ENCODE measurements around the gene AUTS2. TPM values are rescaled to one million over a fixed set of nuclear protein-coding genes. Genes with fewer than 3 reads are reported as not detected.

The AUTS2 gene
- total and polyA plus RNA-seq, 2 experiments from 2014 or later = 32.0 to 91.0 TPM

- TF ChIP-seq REST (IDR thresholded peaks at IDR 0.05; ENCODE audit: unreplicated experiment) (no peak), ETS1 (IDR thresholded peaks at IDR 0.05) (no peak), ZNF114 (CRISPR knock-in tag; IDR thresholded peaks at IDR 0.05) (no peak), ZNF331 (CRISPR knock-in tag; IDR thresholded peaks at IDR 0.05; ENCODE audit: low read depth) (no peak), ZNF462 (CRISPR knock-in tag; IDR thresholded peaks at IDR 0.05) (no peak)
Observed at GRCh38 chr7:70051726-70052125, 453.5 kb downstream of the AUTS2 start (continued).

Data from GM23338 (cell line).